HEK293 (cell line): ENCODE measurements around the gene FDXACB1.

Experiments
- CTCF ChIA-PET: fragments of 350-600 bp; formaldehyde crosslinking; extraction: SDS; loops from one replicate; lab custom pipeline; 2021; ENCODE audit warnings: antibody characterized with exemption; lab: Yijun Ruan, JAX
- POLR2A ChIA-PET: fragments of 300-600 bp; formaldehyde crosslinking; extraction: SDS; loops from one replicate; lab custom pipeline; 2020; ENCODE audit warnings: antibody characterized with exemption, inconsistent platforms; lab: Yijun Ruan, JAX
- H3K27ac ChIP-seq: fragments of 200-500 bp; sonication (Bioruptor generic); 2 replicates; pipeline ENCODE4 v1.5.1; 2014; ENCODE audit warnings: low read depth, low read length, control low read depth, inconsistent platforms; ENCODE audit errors: extremely low read depth
- H3K36me3 ChIP-seq, 2 experiments: fragments of 200-500 bp in 1 of 2; sonication (Bioruptor generic) in 1 of 2; 1 replicate in 1 of 2; 2 replicates in 1 of 2; pipeline ENCODE4 v1.5.1; 2014 to 2017; ENCODE audit warnings: inconsistent platforms in 2 of 2, low read length in 2 of 2; ENCODE audit not compliant: control insufficient read depth in 2 of 2, insufficient read depth in 1 of 2
- H3K4me1 ChIP-seq: fragments of 200-500 bp; sonication (Bioruptor generic); 2 replicates; pipeline ENCODE4 v1.5.1; 2014; ENCODE audit warnings: mild to moderate bottlenecking, low read length, inconsistent platforms; ENCODE audit not compliant: control insufficient read depth, insufficient read depth
- H3K4me3 ChIP-seq: 2 replicates; pipeline ENCODE4 v1.5.1; 2011; ENCODE audit warnings: low read depth, mild to moderate bottlenecking, control low read depth, low read length, moderate library complexity
- H3K9me3 ChIP-seq: fragments of 200-500 bp; sonication (Bioruptor generic); 2 replicates; pipeline ENCODE4 v1.5.1; 2014; ENCODE audit warnings: low read depth, low read length, inconsistent platforms; ENCODE audit not compliant: control insufficient read depth, insufficient read depth
- FEZF1 ChIP-seq: fragments of 450-650 bp; formaldehyde crosslinking; IDR thresholded peaks from 2 replicates; pipeline ENCODE4 v1.5.1; 2016; ENCODE audit warnings: missing biosample characterization, missing genetic modification characterization
- IKZF3 ChIP-seq: fragments of 450-650 bp; IDR thresholded peaks from 2 replicates; pipeline ENCODE4 v1.5.0; 2018; ENCODE audit warnings: missing biosample characterization, mild to moderate bottlenecking, missing genetic modification characterization, moderate library complexity
- KLF10 ChIP-seq: fragments of 450-650 bp; IDR thresholded peaks from 2 replicates; pipeline ENCODE4 v1.5.1; 2018; ENCODE audit warnings: missing biosample characterization, mild to moderate bottlenecking, missing genetic modification characterization
- KLF9 ChIP-seq: fragments of 450-650 bp; formaldehyde crosslinking; IDR thresholded peaks from 2 replicates; pipeline ENCODE4 v1.5.1; 2016; ENCODE audit warnings: missing biosample characterization, missing genetic modification characterization, low read depth
- PATZ1 ChIP-seq: fragments of 450-650 bp; formaldehyde crosslinking; IDR thresholded peaks from 2 replicates; pipeline ENCODE4 v1.5.1; 2016; ENCODE audit warnings: missing biosample characterization, missing genetic modification characterization
- SP7 ChIP-seq: fragments of 450-650 bp; formaldehyde crosslinking; IDR thresholded peaks from 2 replicates; pipeline ENCODE4 v1.5.1; 2016; ENCODE audit warnings: missing biosample characterization, missing genetic modification characterization
- YY1 ChIP-seq: fragments of 450-650 bp; formaldehyde crosslinking; IDR thresholded peaks from 2 replicates; pipeline ENCODE4 v1.5.1; 2018; ENCODE audit warnings: missing biosample characterization, missing genetic modification characterization
- ZBTB8A ChIP-seq: fragments of 450-650 bp; formaldehyde crosslinking; IDR thresholded peaks from 2 replicates; pipeline ENCODE4 v1.5.1; 2016; ENCODE audit warnings: missing biosample characterization, missing genetic modification characterization
- ZEB2 ChIP-seq: fragments of 450-650 bp; formaldehyde crosslinking; IDR thresholded peaks from 2 replicates; pipeline ENCODE4 v1.5.1; 2016; ENCODE audit warnings: missing biosample characterization, missing genetic modification characterization
- ZNF10 ChIP-seq: fragments of 450-650 bp; formaldehyde crosslinking; IDR thresholded peaks from 2 replicates; pipeline ENCODE4 v1.5.1; 2017; ENCODE audit warnings: missing biosample characterization, missing genetic modification characterization
- ZNF248 ChIP-seq: fragments of 450-650 bp; formaldehyde crosslinking; IDR thresholded peaks from 2 replicates; pipeline ENCODE4 v1.5.1; 2017; ENCODE audit warnings: missing biosample characterization, missing genetic modification characterization
- ZNF266 ChIP-seq: fragments of 450-650 bp; formaldehyde crosslinking; IDR thresholded peaks from 2 replicates; pipeline ENCODE4 v1.5.1; 2016; ENCODE audit warnings: missing biosample characterization, missing genetic modification characterization, low read depth
- ZNF302 ChIP-seq: fragments of 450-650 bp; formaldehyde crosslinking; IDR thresholded peaks from 2 replicates; pipeline ENCODE4 v1.5.1; 2016; ENCODE audit warnings: missing biosample characterization, missing genetic modification characterization, low read depth
- ZNF335 ChIP-seq: fragments of 450-650 bp; formaldehyde crosslinking; conservative IDR thresholded peaks from 2 replicates; pipeline ENCODE4 v1.5.1; 2016; ENCODE audit warnings: missing biosample characterization, missing genetic modification characterization
- ZNF354C ChIP-seq: fragments of 450-650 bp; formaldehyde crosslinking; IDR thresholded peaks from 2 replicates; pipeline ENCODE4 v1.5.1; 2016; ENCODE audit warnings: missing biosample characterization, missing genetic modification characterization, low read depth, borderline replicate concordance
- ZNF394 ChIP-seq: fragments of 450-650 bp; formaldehyde crosslinking; IDR thresholded peaks from 2 replicates; pipeline ENCODE4 v1.5.1; 2016; ENCODE audit warnings: missing biosample characterization, missing genetic modification characterization, mild to moderate bottlenecking, moderate library complexity, borderline replicate concordance
- ZNF404 ChIP-seq: fragments of 450-650 bp; formaldehyde crosslinking; IDR thresholded peaks from 2 replicates; pipeline ENCODE4 v1.5.1; 2017; ENCODE audit warnings: missing biosample characterization, missing genetic modification characterization
- ZNF423 ChIP-seq: fragments of 450-650 bp; formaldehyde crosslinking; IDR thresholded peaks from 2 replicates; pipeline ENCODE4 v1.5.1; 2016; ENCODE audit warnings: missing biosample characterization, missing genetic modification characterization
- ZNF473 ChIP-seq: fragments of 450-650 bp; formaldehyde crosslinking; IDR thresholded peaks from 2 replicates; pipeline ENCODE4 v1.5.1; 2017; ENCODE audit warnings: missing biosample characterization, missing genetic modification characterization
- ZNF521 ChIP-seq: fragments of 450-650 bp; formaldehyde crosslinking; IDR thresholded peaks from 2 replicates; pipeline ENCODE4 v1.5.1; 2017; ENCODE audit warnings: missing biosample characterization, mild to moderate bottlenecking, missing genetic modification characterization
- ZNF76 ChIP-seq: fragments of 450-650 bp; formaldehyde crosslinking; IDR thresholded peaks from 2 replicates; pipeline ENCODE4; 2016; ENCODE audit warnings: low read depth, missing biosample characterization, missing genetic modification characterization, borderline replicate concordance
- ZSCAN5A ChIP-seq: fragments of 450-650 bp; formaldehyde crosslinking; IDR thresholded peaks from 2 replicates; pipeline ENCODE4 v1.5.1; 2016; ENCODE audit warnings: missing biosample characterization, missing genetic modification characterization
- TF ChIP-seq, protein P1 (sequence below): fragments of 450-650 bp; IDR thresholded peaks from 2 replicates; pipeline ENCODE4 v1.5.1; 2018; ENCODE audit warnings: missing biosample characterization, missing genetic modification characterization
- TF ChIP-seq, protein P2 (sequence below): fragments of 450-650 bp; formaldehyde crosslinking; IDR thresholded peaks from 2 replicates; pipeline ENCODE4 v1.5.1; 2016; ENCODE audit warnings: missing biosample characterization, missing genetic modification characterization, low read depth

Gene FDXACB1

DNA sequence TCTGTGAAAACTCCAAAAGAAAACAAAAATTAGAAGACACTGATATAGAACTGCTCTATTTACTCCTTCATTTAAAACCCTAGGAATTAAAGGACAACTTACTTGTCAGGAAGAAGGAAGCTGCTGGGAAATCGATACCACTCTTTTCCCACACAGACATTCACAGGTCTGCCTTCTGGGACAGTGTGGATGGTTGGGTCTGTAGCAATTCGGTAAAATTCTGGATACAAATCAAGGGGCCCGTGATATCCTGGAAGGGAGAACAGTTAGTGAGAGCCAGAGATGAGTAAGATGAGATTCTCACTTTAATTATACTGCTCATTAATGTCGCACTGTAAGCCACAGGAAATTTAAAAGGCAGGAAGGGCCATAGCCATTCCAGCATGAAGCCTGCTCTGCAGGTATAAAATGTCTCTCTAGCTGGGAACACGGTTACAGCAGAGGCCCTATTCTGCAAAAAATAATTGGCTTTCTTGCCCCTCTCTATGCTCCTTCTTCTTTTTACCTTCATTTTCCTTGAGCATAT is 41.5 kb downstream of the FDXACB1 start:
- ChIA-PET CTCF (no interaction called here), POLR2A (no interaction called here)
- Histone ChIP-seq H3K36me3 (peaks cover 0 to 36% of the 10 kb centered on the region in 2 experiments; a peak in 2 of 3 replicates), H3K27ac (no peak overlapping the region)
- TF ChIP-seq SP7 (tag by site-specific recombination) (no peak), ZNF423 (tag by site-specific recombination) (no peak), ZNF335 (tag by site-specific recombination) (no peak), ZNF76 (tag by site-specific recombination) (no peak), FEZF1 (tag by site-specific recombination) (no peak), KLF9 (tag by site-specific recombination) (no peak), ZNF354C (tag by site-specific recombination) (no peak), ZSCAN5A (tag by site-specific recombination) (no peak)
- TF ChIP-seq, protein P1, sequence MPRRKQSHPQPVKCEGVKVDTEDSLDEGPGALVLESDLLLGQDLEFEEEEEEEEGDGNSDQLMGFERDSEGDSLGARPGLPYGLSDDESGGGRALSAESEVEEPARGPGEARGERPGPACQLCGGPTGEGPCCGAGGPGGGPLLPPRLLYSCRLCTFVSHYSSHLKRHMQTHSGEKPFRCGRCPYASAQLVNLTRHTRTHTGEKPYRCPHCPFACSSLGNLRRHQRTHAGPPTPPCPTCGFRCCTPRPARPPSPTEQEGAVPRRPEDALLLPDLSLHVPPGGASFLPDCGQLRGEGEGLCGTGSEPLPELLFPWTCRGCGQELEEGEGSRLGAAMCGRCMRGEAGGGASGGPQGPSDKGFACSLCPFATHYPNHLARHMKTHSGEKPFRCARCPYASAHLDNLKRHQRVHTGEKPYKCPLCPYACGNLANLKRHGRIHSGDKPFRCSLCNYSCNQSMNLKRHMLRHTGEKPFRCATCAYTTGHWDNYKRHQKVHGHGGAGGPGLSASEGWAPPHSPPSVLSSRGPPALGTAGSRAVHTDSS (tag by site-specific recombination) = no peak
- TF ChIP-seq, all 188 proteins: peak for 0
- H3K9me3 ChIP-seq = no peaks in the 10 kb centered on the region
- no peak overlapping the region for H3K4me3 ChIP-seq
- H3K4me1 ChIP-seq = no peaks in the 10 kb centered on the region

- POLR2A ChIA-PET = no interaction called here
- no peak overlapping the region for H3K4me3 ChIP-seq
- H3K9me3 ChIP-seq = no peaks in the 10 kb centered on the region
- peaks cover 0 to 36% of the 10 kb centered on the region in 2 experiments; a peak in 2 of 3 replicates for H3K36me3 ChIP-seq
- H3K27ac ChIP-seq = no peak overlapping the region
- H3K4me1 ChIP-seq = no peaks in the 10 kb centered on the region
- TF ChIP-seq ZNF473 (tag by site-specific recombination) (no peak), ZNF404 (tag by site-specific recombination) (no peak), PATZ1 (tag by site-specific recombination) (no peak), ZNF394 (no peak)
- CTCF ChIA-PET = no interaction called here
These were observed 42.2 kb downstream of the FDXACB1 start for GRCh38 chr11:111836721-111837120.

DNA sequence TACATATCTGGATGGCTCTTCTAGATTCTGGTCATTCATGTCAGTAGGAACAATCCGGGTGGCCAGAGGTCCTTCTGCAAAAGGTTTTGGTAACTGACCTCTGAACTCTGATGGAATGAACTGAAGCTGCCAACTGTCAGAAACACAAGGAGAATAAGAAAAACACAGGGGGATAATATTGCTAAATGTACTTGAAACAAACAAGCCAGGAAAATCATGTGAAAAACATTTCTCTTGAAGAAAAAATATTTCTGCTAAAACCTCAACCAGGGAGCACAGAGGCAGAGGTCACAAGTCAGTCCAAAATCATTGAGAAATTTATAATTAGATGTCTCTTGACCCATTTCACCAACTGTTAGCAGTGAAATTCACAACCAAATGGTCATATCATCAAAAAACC is 42.8 kb downstream of the FDXACB1 start:
- Histone ChIP-seq H3K4me1 (no peaks in the 10 kb centered on the region), H3K4me3 (no peak overlapping the region), H3K27ac (no peak overlapping the region), H3K36me3 (peaks cover 0 to 39% of the 10 kb centered on the region in 2 experiments; a peak in 1 of 3 replicates), H3K9me3 (no peaks in the 10 kb centered on the region)
- CTCF ChIA-PET = no interaction called here
- POLR2A ChIA-PET = no interaction called here
- TF ChIP-seq ZEB2 (tag by site-specific recombination) = no peak
- TF ChIP-seq ZNF266 (tag by site-specific recombination) = no peak
- no peak for TF ChIP-seq SP7 (tag by site-specific recombination)
- no peak for TF ChIP-seq ZNF521
- no peak for TF ChIP-seq PATZ1 (tag by site-specific recombination)
- TF ChIP-seq, protein P2, sequence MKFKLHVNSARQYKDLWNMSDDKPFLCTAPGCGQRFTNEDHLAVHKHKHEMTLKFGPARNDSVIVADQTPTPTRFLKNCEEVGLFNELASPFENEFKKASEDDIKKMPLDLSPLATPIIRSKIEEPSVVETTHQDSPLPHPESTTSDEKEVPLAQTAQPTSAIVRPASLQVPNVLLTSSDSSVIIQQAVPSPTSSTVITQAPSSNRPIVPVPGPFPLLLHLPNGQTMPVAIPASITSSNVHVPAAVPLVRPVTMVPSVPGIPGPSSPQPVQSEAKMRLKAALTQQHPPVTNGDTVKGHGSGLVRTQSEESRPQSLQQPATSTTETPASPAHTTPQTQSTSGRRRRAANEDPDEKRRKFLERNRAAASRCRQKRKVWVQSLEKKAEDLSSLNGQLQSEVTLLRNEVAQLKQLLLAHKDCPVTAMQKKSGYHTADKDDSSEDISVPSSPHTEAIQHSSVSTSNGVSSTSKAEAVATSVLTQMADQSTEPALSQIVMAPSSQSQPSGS (tag by site-specific recombination) = no peak
- TF ChIP-seq ZNF335 (tag by site-specific recombination) = no peak
- TF ChIP-seq YY1 (tag by site-specific recombination) = no peak
- TF ChIP-seq ZBTB8A = no peak
- no peak for TF ChIP-seq ZNF10 (tag by site-specific recombination)
- TF ChIP-seq ZNF302 = no peak
- TF ChIP-seq ZNF248 = no peak
- TF ChIP-seq ZNF404 (tag by site-specific recombination) = no peak
- TF ChIP-seq IKZF3 (tag by site-specific recombination) = no peak
- no peak for TF ChIP-seq KLF10 (tag by site-specific recombination)
